ENCODE data around the gene LRRTM4.
"Not testable (repeated sequence)": the region's sequence is repeated elsewhere in the genome, so short reads cannot be mapped to it uniquely, and the experiment has no call there.

- not testable (repeated sequence) for TF ChIP-seq PATZ1 (CRISPR knock-in tag; IDR thresholded peaks at IDR 0.05; ENCODE audit: borderline replicate concordance); BACH2 (CRISPR knock-in tag; IDR thresholded peaks at IDR 0.05; ENCODE audit: borderline replicate concordance); CREB5 (CRISPR knock-in tag; IDR thresholded peaks at IDR 0.05; ENCODE audit: low read depth)
Measured at GRCh38 chr2:76697998-76698713, 824.0 kb downstream of the LRRTM4 start.
